ENCODE data around the gene PGAP6.
A peak's percentile ranks its signal among the peaks of the same experiment; 100 is the strongest.
"Not testable (repeated sequence)": the region's sequence is repeated elsewhere in the genome, so short reads cannot be mapped to it uniquely, and the experiment has no call there.

The PGAP6 gene

GRCh38 chr16:379961-380761 is 1.6 kb downstream of the PGAP6 start:
- Histone ChIP-seq H3K9me3 (no peaks in the 10 kb centered on the region), H3K4me3 (no peak overlapping the region), H4K20me1 (peaks cover 34% of the 10 kb centered on the region), H3K27ac (no peak overlapping the region), H3K36me3 (peaks cover 27% of the 10 kb centered on the region), H3K4me1 (peaks cover 44% of the 10 kb centered on the region), H3K9ac (0 out of 2 replicates have a peak overlapping the region, but pooled peaks have one; percentile 48), H3K4me2 (peak overlapping the region; percentile 100), H3K27me3 (no peaks in the 10 kb centered on the region; the same call in 1 of the 2 replicates)
- no peak for TF ChIP-seq Cebpa-rat (IDR thresholded peaks at IDR 0.05)

- Histone ChIP-seq H3K27ac (no peak overlapping the region), H3K36me3 (peaks cover 35% of the 10 kb centered on the region), H3K4me1 (peaks cover 37% of the 10 kb centered on the region), H3K4me2 (no peak overlapping the region), H4K20me1 (peaks cover 34% of the 10 kb centered on the region), H3K9me3 (no peaks in the 10 kb centered on the region), H3K9ac (peak overlapping the region; percentile 48; the same call in 1 of the 2 replicates), H3K4me3 (no peak overlapping the region), H3K27me3 (no peaks in the 10 kb centered on the region; the same call in 1 of the 2 replicates)
- TF ChIP-seq Cebpa-rat (IDR thresholded peaks at IDR 0.05), result no peak
Observed at GRCh38 chr16:379183-379960, 2.4 kb downstream of the PGAP6 start.

- Histone ChIP-seq H3K4me2 (no peak overlapping the region), H3K36me3 (peaks cover 41% of the 10 kb centered on the region), H3K9me3 (no peaks in the 10 kb centered on the region), H3K27me3 (no peaks in the 10 kb centered on the region; the same call in 1 of the 2 replicates), H3K4me1 (peaks cover 32% of the 10 kb centered on the region), H3K4me3 (no peak overlapping the region), H3K27ac (no peak overlapping the region), H4K20me1 (peaks cover 34% of the 10 kb centered on the region), H3K9ac (0 out of 2 replicates have a peak overlapping the region, but pooled peaks have one; percentile 15)
- TF ChIP-seq Cebpa-rat (IDR thresholded peaks at IDR 0.05), result no peak
Observed at GRCh38 chr16:378821-379182, 3.0 kb downstream of the PGAP6 start.

GRCh38 chr16:378113-378820 is 3.5 kb downstream of the PGAP6 start:
- 0 out of 2 replicates have a peak overlapping the region, but pooled peaks have one; percentile 15 for H3K9ac ChIP-seq
- H3K9me3 ChIP-seq, H3K27me3 ChIP-seq, H3K4me2 ChIP-seq, H3K27ac ChIP-seq, H3K4me3 ChIP-seq: not testable (repeated sequence)
- peaks cover 46% of the 10 kb centered on the region for H3K36me3 ChIP-seq
- H3K4me1 ChIP-seq, result peaks cover 28% of the 10 kb centered on the region
- H4K20me1 ChIP-seq, result peaks cover 34% of the 10 kb centered on the region

GRCh38 chr16:377419-377951 is 4.3 kb downstream of the PGAP6 start:
- TF ChIP-seq Cebpa-rat (IDR thresholded peaks at IDR 0.05), result no peak
- Histone ChIP-seq H3K36me3 (peaks cover 54% of the 10 kb centered on the region), H3K4me2 (no peak overlapping the region), H3K27me3 (no peaks in the 10 kb centered on the region), H4K20me1 (peaks cover 39% of the 10 kb centered on the region), H3K9ac (no peak overlapping the region), H3K4me3 (no peak overlapping the region), H3K27ac (no peak overlapping the region), H3K9me3 (no peaks in the 10 kb centered on the region), H3K4me1 (peaks cover 29% of the 10 kb centered on the region)

- Histone ChIP-seq H3K9me3 (no peaks in the 10 kb centered on the region), H3K36me3 (peaks cover 59% of the 10 kb centered on the region)
Observed at GRCh38 chr16:376817-377418, 4.9 kb downstream of the PGAP6 start.

GRCh38 chr16:375927-376816 is 5.6 kb downstream of the PGAP6 start:
- Histone ChIP-seq H3K27me3 (no peaks in the 10 kb centered on the region), H3K4me2 (no peak overlapping the region), H3K27ac (no peak overlapping the region), H3K9me3 (no peaks in the 10 kb centered on the region), H3K4me3 (no peak overlapping the region), H3K9ac (no peak overlapping the region), H4K20me1 (peaks cover 46% of the 10 kb centered on the region), H3K36me3 (peaks cover 59% of the 10 kb centered on the region), H3K4me1 (peaks cover 42% of the 10 kb centered on the region)
- TF ChIP-seq Cebpa-rat (IDR thresholded peaks at IDR 0.05), result no peak

More at GRCh38 chr16:376817-377418, 4.9 kb downstream of the PGAP6 start:
- Histone ChIP-seq H3K4me2 (no peak overlapping the region), H3K27ac (no peak overlapping the region), H3K27me3 (no peaks in the 10 kb centered on the region), H3K4me3 (no peak overlapping the region), H4K20me1 (peaks cover 45% of the 10 kb centered on the region), H3K9ac (no peak overlapping the region), H3K4me1 (peaks cover 34% of the 10 kb centered on the region)
- no peak for TF ChIP-seq Cebpa-rat (IDR thresholded peaks at IDR 0.05)

- H3K36me3 ChIP-seq, result peaks cover 59% of the 10 kb centered on the region
- peaks cover 36% of the 10 kb centered on the region for H4K20me1 ChIP-seq
- no peak overlapping the region for H3K27ac ChIP-seq
- no peaks in the 10 kb centered on the region for H3K27me3 ChIP-seq
- no peak overlapping the region for H3K4me3 ChIP-seq
- no peak overlapping the region for H3K9ac ChIP-seq
- H3K9me3 ChIP-seq, result no peaks in the 10 kb centered on the region
- TF ChIP-seq Cebpa-rat (IDR thresholded peaks at IDR 0.05), result no peak
- peaks cover 39% of the 10 kb centered on the region for H3K4me1 ChIP-seq
- no peak overlapping the region for H3K4me2 ChIP-seq
Observed at GRCh38 chr16:375212-375611, 6.6 kb downstream of the PGAP6 start.

Data from BLaER1 (cell line).